ENCODE results near the gene ABCD1.

The ABCD1 gene

DNA sequence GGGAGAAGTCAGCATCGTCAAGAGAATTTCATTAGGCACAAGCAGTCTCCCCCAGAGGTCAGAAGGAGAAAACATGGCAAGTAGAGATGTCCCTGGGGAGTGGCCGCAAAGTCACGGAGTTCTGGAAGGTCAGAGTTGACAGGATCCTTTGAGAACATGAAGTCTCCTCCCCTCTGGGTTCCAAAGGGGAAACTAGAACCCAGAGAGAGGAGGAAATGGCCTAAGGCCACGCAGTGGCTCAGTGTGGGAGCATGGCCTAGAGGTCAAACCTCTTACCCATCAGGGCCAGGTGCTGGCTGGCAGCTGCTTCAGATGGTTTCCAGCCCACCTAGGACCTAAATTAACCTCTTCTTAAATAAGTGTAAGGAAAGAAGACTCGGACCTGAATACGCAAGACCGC is 68.6 kb downstream of the ABCD1 start:
- DNase-seq (ENCODE audit: low read depth) = no peak
